WI38 (cell line): ENCODE data around the gene OASL.
"Not testable (repeated sequence)": the region's sequence is repeated elsewhere in the genome, so short reads cannot be mapped to it uniquely, and the experiment has no call there.

Experiments
- H3K4me3 ChIP-seq: 2 replicates; pipeline ENCODE4 v1.5.1; 2011; ENCODE audit warnings: low read depth, mild to moderate bottlenecking, control low read depth, low read length
- TF ChIP-seq, protein P1 (sequence below): IDR thresholded peaks from 2 replicates; pipeline ENCODE4 v1.5.1; 2012; ENCODE audit warnings: low read depth, mild to moderate bottlenecking, control low read depth, low read length

OASL gene

DNA sequence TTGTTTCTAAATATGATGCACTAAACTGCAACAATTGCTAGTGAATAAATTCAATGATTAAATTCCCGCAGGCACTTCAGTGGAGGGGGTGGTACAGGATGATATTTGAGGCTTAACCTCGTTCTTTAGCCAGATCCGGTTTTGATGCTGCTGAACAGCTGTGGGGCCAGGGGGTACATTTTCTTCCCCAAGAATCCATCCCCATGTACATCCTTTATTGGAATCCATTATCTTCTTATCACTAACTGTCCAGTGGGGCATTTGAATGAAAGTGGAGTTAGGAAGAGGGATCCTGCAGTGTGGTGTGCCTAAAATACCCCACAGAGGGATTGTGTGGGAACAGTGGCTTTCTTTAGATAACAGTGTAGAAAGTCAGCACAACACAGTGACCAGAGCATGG, 45.2 kb upstream of the OASL start:
- H3K4me3 ChIP-seq: no peak overlapping the region
- TF ChIP-seq, protein P1, sequence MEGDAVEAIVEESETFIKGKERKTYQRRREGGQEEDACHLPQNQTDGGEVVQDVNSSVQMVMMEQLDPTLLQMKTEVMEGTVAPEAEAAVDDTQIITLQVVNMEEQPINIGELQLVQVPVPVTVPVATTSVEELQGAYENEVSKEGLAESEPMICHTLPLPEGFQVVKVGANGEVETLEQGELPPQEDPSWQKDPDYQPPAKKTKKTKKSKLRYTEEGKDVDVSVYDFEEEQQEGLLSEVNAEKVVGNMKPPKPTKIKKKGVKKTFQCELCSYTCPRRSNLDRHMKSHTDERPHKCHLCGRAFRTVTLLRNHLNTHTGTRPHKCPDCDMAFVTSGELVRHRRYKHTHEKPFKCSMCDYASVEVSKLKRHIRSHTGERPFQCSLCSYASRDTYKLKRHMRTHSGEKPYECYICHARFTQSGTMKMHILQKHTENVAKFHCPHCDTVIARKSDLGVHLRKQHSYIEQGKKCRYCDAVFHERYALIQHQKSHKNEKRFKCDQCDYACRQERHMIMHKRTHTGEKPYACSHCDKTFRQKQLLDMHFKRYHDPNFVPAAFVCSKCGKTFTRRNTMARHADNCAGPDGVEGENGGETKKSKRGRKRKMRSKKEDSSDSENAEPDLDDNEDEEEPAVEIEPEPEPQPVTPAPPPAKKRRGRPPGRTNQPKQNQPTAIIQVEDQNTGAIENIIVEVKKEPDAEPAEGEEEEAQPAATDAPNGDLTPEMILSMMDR: no peak

DNA sequence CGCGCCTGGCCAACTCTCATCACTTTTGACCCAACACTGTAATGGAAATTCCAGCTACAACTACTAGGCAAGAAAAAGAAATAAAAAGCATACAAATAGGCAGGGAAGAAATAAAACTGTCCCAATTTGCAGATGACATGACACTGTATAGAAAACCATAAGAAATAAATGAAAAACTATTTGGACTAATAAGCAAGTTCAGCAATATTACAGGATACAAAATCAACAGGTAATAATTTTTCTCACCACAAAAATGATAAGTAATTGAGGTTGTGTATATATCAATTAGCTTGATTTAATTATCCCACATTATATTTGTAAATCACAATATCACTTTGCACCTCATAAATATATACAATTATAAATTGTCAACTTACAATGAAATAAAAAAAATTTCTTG, 41.9 kb upstream of the OASL start:
- TF ChIP-seq, protein P1: no peak

DNA sequence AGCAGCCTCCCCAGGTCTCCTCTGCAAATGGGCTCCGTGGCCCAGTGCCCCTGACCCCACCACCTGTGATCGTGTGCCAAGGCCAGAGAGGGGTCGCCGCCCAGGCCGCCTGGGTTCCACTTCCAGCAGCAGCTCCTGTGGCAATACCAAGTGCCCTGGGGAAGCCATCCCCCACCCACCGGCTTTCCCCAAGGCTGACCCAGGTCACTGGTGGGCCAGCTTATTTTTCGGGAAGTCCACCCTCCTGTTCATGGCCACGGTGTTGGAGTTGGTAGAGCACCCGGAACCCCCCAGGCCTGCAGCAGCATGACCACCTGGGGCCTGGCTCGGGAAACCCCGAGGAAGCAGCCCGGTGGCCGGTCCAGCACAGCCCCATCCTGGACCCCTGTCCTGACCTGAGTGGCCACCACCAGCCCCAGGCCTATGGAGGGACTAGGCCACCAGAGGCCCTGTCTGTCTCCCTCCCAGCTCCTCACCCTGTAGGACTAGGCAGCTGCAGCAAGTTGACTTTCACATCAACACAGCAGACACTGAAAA, 40.8 kb upstream of the OASL start:
- no peak overlapping the region for H3K4me3 ChIP-seq
- TF ChIP-seq, protein P1: no peak

More for the DNA sequence above, 41.9 kb upstream of the OASL start:
- no peak overlapping the region for H3K4me3 ChIP-seq

DNA sequence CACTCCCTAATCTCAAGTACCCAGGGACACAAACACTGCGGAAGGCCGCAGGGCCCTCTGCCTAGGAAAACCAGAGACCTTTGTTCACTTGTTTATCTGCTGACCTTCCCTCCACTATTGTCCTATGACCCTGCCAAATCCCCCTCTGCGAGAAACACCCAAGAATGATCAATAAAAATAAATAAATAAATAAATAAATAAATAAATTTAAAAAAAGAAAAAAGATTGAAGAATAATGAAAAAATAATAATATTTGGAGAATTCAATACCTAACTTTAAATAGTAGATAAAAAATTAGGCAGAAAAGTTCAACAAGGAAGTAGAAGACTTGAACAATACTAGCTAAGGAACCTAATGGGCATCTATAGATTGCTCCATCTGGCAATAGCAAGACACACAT, 38.4 kb upstream of the OASL start:
- H3K4me3 ChIP-seq: not testable (repeated sequence)

DNA sequence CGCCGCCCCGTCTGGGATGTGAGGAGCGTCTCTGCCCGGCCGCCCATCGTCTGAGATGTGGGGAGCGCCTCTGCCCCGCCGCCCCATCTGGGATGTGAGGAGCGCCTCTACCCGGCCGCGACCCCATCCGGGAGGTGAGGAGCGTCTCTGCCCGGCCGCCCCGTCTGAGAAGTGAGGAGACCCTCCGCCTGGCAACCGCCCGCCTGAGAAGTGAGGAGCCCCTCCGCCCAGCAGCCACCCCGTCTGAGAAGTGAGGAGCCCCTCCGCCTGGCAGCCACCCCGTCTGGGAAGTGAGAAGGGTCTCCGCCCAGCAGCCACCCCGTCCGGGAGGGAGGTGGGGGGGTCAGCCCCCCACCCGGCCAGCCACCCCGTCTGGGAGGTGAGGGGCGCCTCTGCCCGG, 36.9 kb upstream of the OASL start:
- not testable (repeated sequence) for H3K4me3 ChIP-seq

DNA sequence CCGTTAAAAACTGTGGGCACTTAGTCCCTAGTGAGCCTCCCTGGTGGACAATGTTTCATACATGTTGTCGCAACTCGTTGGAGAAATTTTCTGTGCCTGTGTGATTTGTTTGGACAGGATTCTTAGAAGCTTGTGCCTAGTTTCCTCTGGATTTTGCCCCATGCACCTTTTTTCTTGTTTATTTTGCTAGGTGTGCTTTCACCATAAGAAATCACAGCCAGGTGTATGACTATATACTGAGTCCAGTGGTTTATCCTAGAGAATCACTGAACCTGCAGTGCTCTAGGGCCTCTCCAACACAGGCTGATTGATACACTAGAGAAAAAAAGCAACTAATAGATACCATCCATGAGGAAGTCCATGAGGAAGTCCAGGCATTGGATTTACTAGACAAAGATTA, 33.1 kb upstream of the OASL start:
- no peak overlapping the region for H3K4me3 ChIP-seq

DNA sequence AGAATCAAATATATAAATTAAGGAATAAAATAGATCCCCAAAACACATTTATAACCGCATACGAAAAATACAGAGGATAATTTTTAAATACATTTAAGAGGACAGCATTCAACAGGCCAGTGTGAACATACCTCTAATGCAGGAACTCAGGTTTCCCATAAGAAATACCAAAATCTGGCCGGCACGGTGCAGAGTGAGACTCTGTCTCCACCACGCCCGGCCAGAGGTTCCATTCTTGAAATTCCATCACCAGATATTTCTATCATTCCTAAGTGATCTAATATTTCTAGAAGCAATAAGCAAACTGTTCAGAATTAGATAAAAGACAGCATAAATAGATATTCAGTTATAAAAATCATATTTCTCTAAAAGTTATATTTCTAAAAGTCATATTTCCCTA, 30.2 kb upstream of the OASL start:
- TF ChIP-seq, protein P1: no peak
- H3K4me3 ChIP-seq: no peak overlapping the region

More for the DNA sequence above, 33.1 kb upstream of the OASL start:
- TF ChIP-seq, protein P1: no peak

DNA sequence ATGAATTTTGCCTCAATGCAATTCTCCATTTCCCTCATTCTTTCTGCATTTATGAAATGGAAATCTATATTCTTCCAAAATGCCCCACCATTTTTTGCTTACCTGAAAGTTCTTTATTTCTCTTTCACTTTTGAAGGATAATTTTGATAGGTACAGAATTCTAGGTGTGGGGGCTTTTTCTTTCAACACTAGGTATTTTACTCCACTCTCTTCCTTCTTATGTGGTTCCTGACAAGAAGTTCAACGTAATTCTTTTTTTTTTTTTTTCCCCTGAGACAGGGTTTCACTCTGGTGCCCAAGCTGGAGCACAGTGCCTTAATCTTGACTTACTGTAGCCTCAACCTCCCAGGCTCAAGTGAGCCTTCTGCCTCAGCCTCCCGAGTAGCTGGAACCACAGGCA, 26.3 kb upstream of the OASL start:
- H3K4me3 ChIP-seq: no peak overlapping the region
- TF ChIP-seq, protein P1: no peak

DNA sequence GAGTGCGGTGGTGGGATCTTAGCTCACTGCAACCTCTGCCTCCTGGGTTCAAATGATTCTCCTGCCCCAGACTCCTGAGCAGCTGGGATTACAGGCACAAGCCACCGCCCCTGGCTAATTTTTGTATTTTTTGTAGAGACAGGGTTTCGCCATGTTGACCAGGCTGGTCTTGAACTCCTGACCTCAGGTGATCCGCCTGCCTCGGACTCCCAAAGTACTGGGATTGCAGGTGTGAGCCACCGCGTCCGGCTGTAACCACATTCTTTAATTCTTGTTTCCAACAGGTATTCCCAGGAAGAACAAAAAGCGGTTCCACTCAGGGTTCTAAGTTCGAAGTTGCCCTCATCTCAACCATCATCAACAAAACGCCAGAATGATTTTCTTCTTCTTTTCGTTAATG, 25.5 kb upstream of the OASL start:
- not testable (repeated sequence) for H3K4me3 ChIP-seq
